COLO668 (cell line): ENCODE results near the gene BMPR1A.
"Not testable (repeated sequence)": the region's sequence is repeated elsewhere in the genome, so short reads cannot be mapped to it uniquely, and the experiment has no call there.

Experiments used
- DNase-seq: peaks from one replicate; lab custom pipeline; 2025; ENCODE audit not compliant: unreplicated experiment; lab: John Stamatoyannopoulos, UW

The BMPR1A gene

GRCh38 chr10:86729677-86730076 lies 26.7 kb upstream of the BMPR1A start:
- DNase-seq = no peak

- DNase-seq = no peak
Observed at GRCh38 chr10:86730227-86730626, 26.2 kb upstream of the BMPR1A start.

GRCh38 chr10:86732771-86733170 lies 23.6 kb upstream of the BMPR1A start:
- DNase-seq = no peak

GRCh38 chr10:86733260-86733671 lies 23.2 kb upstream of the BMPR1A start:
- no peak for DNase-seq

GRCh38 chr10:86734207-86734988 lies 22.0 kb upstream of the BMPR1A start:
- DNase-seq = no peak

GRCh38 chr10:86735278-86735677 lies 21.1 kb upstream of the BMPR1A start:
- not testable (repeated sequence) for DNase-seq

GRCh38 chr10:86742230-86742629 lies 14.2 kb upstream of the BMPR1A start:
- no peak for DNase-seq

GRCh38 chr10:86744067-86744725 lies 12.2 kb upstream of the BMPR1A start:
- DNase-seq = no peak

- DNase-seq = no peak
Observed at GRCh38 chr10:86747796-86748581, 8.4 kb upstream of the BMPR1A start.

- no peak for DNase-seq
Observed at GRCh38 chr10:86749854-86750253, 6.6 kb upstream of the BMPR1A start.

- no peak for DNase-seq
Observed at GRCh38 chr10:86751477-86751876, 4.9 kb upstream of the BMPR1A start.

- no peak for DNase-seq
Observed at GRCh38 chr10:86752311-86752710, 4.1 kb upstream of the BMPR1A start.

GRCh38 chr10:86753051-86753450 lies 3.4 kb upstream of the BMPR1A start:
- DNase-seq = no peak

GRCh38 chr10:86753638-86754434 lies 2.6 kb upstream of the BMPR1A start:
- DNase-seq = no peak

GRCh38 chr10:86755454-86755739 lies 1.0 kb upstream of the BMPR1A start:
- no peak for DNase-seq

- DNase-seq = no peak
Observed at GRCh38 chr10:86755740-86756510, 494 bp upstream of the BMPR1A start.

- DNase-seq = no peak
Observed at GRCh38 chr10:86757113-86757972, 924 bp downstream of the BMPR1A start.

GRCh38 chr10:86758189-86759072 lies 2.0 kb downstream of the BMPR1A start:
- no peak for DNase-seq
